HepG2 (cell line): ENCODE data around the gene ZMAT2. TPM values are rescaled to one million over a fixed set of nuclear protein-coding genes. Genes with fewer than 3 reads are reported as not detected.

Experiments used
- CCDC6 ChIP-seq: sonication (generic); formaldehyde crosslinking; IDR thresholded peaks from 2 replicates; pipeline ENCODE4 v1.8.1; 2022; ENCODE audit warnings: mild to moderate bottlenecking, missing genetic modification reagents, moderate library complexity
- CHD4 ChIP-seq: fragments of 200-600 bp; sonication (generic); IDR thresholded peaks from 2 replicates; pipeline ENCODE4 v1.7.0; 2017; ENCODE audit warnings: mild to moderate bottlenecking, low read length, borderline replicate concordance
- GATAD1 ChIP-seq: IDR thresholded peaks from 2 replicates; pipeline ENCODE4 v1.6.1; 2016; ENCODE audit warnings: missing genetic modification reagents, missing compliant biosample characterization
- GZF1 ChIP-seq: sonication (generic); formaldehyde crosslinking; IDR thresholded peaks from 2 replicates; pipeline ENCODE4 v1.5.1; 2020; ENCODE audit warnings: mild to moderate bottlenecking, missing genetic modification reagents
- HES4 ChIP-seq: sonication (generic); formaldehyde crosslinking; IDR thresholded peaks from 2 replicates; pipeline ENCODE4 v1.9.0; 2021; ENCODE audit warnings: mild to moderate bottlenecking, missing genetic modification reagents, borderline replicate concordance
- HMGA1 ChIP-seq: sonication (generic); formaldehyde crosslinking; conservative IDR thresholded peaks from 2 replicates; pipeline ENCODE4 v1.4.0; 2020; ENCODE audit warnings: missing genetic modification reagents
- IKZF4 ChIP-seq: sonication (generic); formaldehyde crosslinking; IDR thresholded peaks from 2 replicates; pipeline ENCODE4 v1.5.1; 2020; ENCODE audit warnings: borderline replicate concordance, mild to moderate bottlenecking, low read depth, missing genetic modification reagents; ENCODE audit errors: not compliant biosample characterization
- ISL2 ChIP-seq: sonication (generic); formaldehyde crosslinking; IDR thresholded peaks from 2 replicates; pipeline ENCODE4 v1.5.0; 2020; ENCODE audit warnings: missing genetic modification reagents
- KDM4B ChIP-seq: sonication (generic); formaldehyde crosslinking; IDR thresholded peaks from 2 replicates; pipeline ENCODE4 v1.4.0; 2020; ENCODE audit warnings: missing genetic modification reagents
- NFRKB ChIP-seq: fragments of 450-650 bp; IDR thresholded peaks from 2 replicates; pipeline ENCODE4 v1.6.1; 2017
- PHB2 ChIP-seq: fragments of 450-650 bp; IDR thresholded peaks from 2 replicates; pipeline ENCODE4 v1.6.1; 2018; ENCODE audit not compliant: partially characterized antibody
- PRPF4 ChIP-seq: fragments of 200-400 bp; formaldehyde crosslinking; IDR thresholded peaks from 2 replicates; pipeline ENCODE4 v1.6.1; 2016; ENCODE audit warnings: low read length, low read depth; ENCODE audit not compliant: poor library complexity, severe bottlenecking
- SMARCE1 ChIP-seq: fragments of 450-650 bp; IDR thresholded peaks from 2 replicates; pipeline ENCODE4 v1.6.1; 2017; ENCODE audit warnings: borderline replicate concordance
- SOX6 ChIP-seq, 2 experiments: fragments of 450-650 bp in 1 of 2; sonication (generic) in 1 of 2; formaldehyde crosslinking in 1 of 2; IDR thresholded peaks; 2 replicates each; pipeline versions ENCODE4 v1.4.0 to v1.6.1; 2017 to 2020; ENCODE audit warnings: antibody characterized with exemption in 1 of 2, mild to moderate bottlenecking in 1 of 2, missing genetic modification reagents in 1 of 2
- UBTF ChIP-seq: sonication (generic); formaldehyde crosslinking; IDR thresholded peaks from 2 replicates; pipeline ENCODE4 v1.4.0; 2020; ENCODE audit warnings: mild to moderate bottlenecking, missing genetic modification reagents
- YEATS2 ChIP-seq: sonication (generic); formaldehyde crosslinking; IDR thresholded peaks from 2 replicates; pipeline ENCODE4 v1.4.0; 2020; ENCODE audit warnings: missing genetic modification reagents, borderline replicate concordance
- ZBTB10 ChIP-seq: sonication (generic); formaldehyde crosslinking; IDR thresholded peaks from 2 replicates; pipeline ENCODE4 v1.4.0; 2020; ENCODE audit warnings: missing genetic modification reagents, borderline replicate concordance
- ZBTB2 ChIP-seq: sonication (generic); formaldehyde crosslinking; IDR thresholded peaks from 2 replicates; pipeline ENCODE4 v1.8.0; 2022; ENCODE audit warnings: low read depth, missing genetic modification reagents
- ZNF430 ChIP-seq: sonication (generic); formaldehyde crosslinking; IDR thresholded peaks from 2 replicates; pipeline ENCODE4 v1.9.0; 2021; ENCODE audit warnings: mild to moderate bottlenecking, missing genetic modification reagents
- ZNF713 ChIP-seq: sonication (generic); formaldehyde crosslinking; IDR thresholded peaks from 2 replicates; pipeline ENCODE4 v1.4.0; 2020; ENCODE audit warnings: mild to moderate bottlenecking, missing genetic modification reagents
- ZNF720 ChIP-seq: sonication (generic); formaldehyde crosslinking; IDR thresholded peaks from 2 replicates; pipeline ENCODE4 v1.4.0; 2020; ENCODE audit warnings: missing genetic modification reagents
- ZNF891 ChIP-seq: sonication (generic); formaldehyde crosslinking; IDR thresholded peaks from 2 replicates; pipeline ENCODE4 v1.5.0; 2020; ENCODE audit warnings: mild to moderate bottlenecking, missing genetic modification reagents
- ZSCAN12 ChIP-seq: sonication (generic); formaldehyde crosslinking; IDR thresholded peaks from 2 replicates; pipeline ENCODE4 v1.9.0; 2021; ENCODE audit warnings: mild to moderate bottlenecking, missing genetic modification reagents
- polyA plus RNA-seq, 8 experiments: library from polyadenylated mRNA; depleted of rRNA in 3 of 8; stranded (reverse) in 7 of 8; unstranded in 1 of 8; fragments of >200 nt; fragmentation: Illumina TruSeq in 4 of 8; extraction: Trizol in 4 of 8; gene quantifications; 2 replicates each; pipeline versions ENCODE4 v1.2.1 to v1.2.3, GENCODE V29; 2011 to 2016; ENCODE audit warnings: low read depth in 4 of 8, missing spikeins in 1 of 8, mixed read lengths in 1 of 8; ENCODE audit not compliant: insufficient read depth in 1 of 8
- total RNA-seq, 5 experiments: library from RNA; depleted of rRNA; stranded (reverse); fragments of >200 nt; fragmentation: Illumina TruSeq; extraction: Trizol; gene quantifications; 2 replicates each; pipeline ENCODE4 v1.2.3, GENCODE V29; 2016; ENCODE audit warnings: low read depth in 1 of 5

ZMAT2 gene
- total and polyA plus RNA-seq, 2 of the 13 experiments (the other 11 are each of a cell fraction or from before 2014, with no cell fraction given) = 35.4 to 92.8 TPM

GRCh38 chr5:140725799-140726471 lies 25.7 kb downstream of the ZMAT2 start (continued):
- TF ChIP-seq ZSCAN12 (CRISPR knock-in tag) (peak; percentile 93; the same call in 1 of the 2 replicates), NFRKB (no peak), ZNF891 (CRISPR knock-in tag) (no peak), IKZF4 (CRISPR knock-in tag) (no peak), HMGA1 (no peak), GATAD1 (peak; percentile 64), SMARCE1 (no peak), ZNF430 (CRISPR knock-in tag) (0 out of 2 replicates have a peak, but pooled peaks have one; percentile 42), ZNF713 (CRISPR knock-in tag) (no peak), PHB2 (no peak), ZNF720 (no peak), KDM4B (no peak), GZF1 (no peak), ZBTB10 (CRISPR knock-in tag) (no peak), ZBTB2 (CRISPR knock-in tag) (no peak), CCDC6 (CRISPR knock-in tag) (no peak), PRPF4 (no peak), SOX6 (IDR thresholded peaks at IDR 0.05) (no peak), SOX6 (CRISPR knock-in tag; IDR thresholded peaks at IDR 0.05) (peak; percentile 45; the same call in 1 of the 2 replicates), UBTF (CRISPR knock-in tag) (no peak), ISL2 (CRISPR knock-in tag) (peak; percentile 71), CHD4 (no peak), YEATS2 (CRISPR knock-in tag) (peak; percentile 69; the same call in 1 of the 2 replicates), HES4 (CRISPR knock-in tag) (no peak)
